Activated T-cell treated with anti-CD3 and anti-CD28 coated beads for 24 hours (primary cell): Measurements from ENCODE around the gene MTAP.

Experiments used
- DNase-seq: peaks from one replicate; pipeline ENCODE4 v3.0.0-alpha.2; 2020; ENCODE audit warnings: low read depth

The MTAP gene

GRCh38 chr9:21853414-21853813, 51.0 kb downstream of the MTAP start:
- DNase-seq: no peak

GRCh38 chr9:21854119-21854518, 51.7 kb downstream of the MTAP start:
- no peak for DNase-seq

- no peak for DNase-seq
Observed at GRCh38 chr9:21854594-21854993, 52.2 kb downstream of the MTAP start.

DNA sequence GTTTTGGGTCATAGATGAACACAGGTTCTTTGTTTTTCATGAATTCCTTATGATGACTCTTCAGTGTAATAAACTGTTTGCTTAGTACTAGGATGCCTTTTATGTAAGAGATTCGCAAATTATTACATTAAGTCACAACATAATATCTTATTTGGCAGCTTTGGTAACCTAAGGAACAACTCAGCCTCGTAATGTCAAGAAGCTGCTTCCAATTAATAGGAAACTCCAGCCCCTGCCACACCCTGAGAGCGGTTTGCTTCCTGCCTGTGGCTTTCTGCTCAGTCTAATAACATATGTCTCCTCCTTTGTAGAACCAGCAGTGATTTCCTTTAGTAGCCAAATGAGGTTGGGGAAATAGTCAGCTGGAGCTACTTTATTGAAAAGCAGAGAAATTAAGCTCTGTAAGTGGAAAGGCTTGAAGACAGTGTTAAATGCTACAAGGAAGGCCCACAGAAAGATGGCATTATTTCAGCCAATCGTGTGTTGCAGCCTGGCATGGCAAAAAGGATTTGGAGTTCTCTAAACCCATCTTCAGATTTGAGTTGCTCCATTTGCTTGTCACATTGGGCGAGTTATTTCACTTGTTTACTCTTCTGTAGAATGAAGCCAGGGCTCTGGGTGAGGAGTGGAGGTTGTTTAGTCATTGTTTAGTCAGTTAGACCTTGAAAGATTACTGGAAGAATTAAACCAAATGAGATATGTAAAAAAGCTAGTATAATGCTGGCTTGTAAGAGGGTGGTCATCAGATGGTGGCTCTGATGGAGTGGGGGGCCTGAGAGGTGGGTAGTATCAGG, 54.1 kb downstream of the MTAP start:
- DNase-seq: no peak

GRCh38 chr9:21862871-21863270, 60.4 kb downstream of the MTAP start:
- DNase-seq: no peak

GRCh38 chr9:21864505-21864904, 62.1 kb downstream of the MTAP start:
- no peak for DNase-seq

DNA sequence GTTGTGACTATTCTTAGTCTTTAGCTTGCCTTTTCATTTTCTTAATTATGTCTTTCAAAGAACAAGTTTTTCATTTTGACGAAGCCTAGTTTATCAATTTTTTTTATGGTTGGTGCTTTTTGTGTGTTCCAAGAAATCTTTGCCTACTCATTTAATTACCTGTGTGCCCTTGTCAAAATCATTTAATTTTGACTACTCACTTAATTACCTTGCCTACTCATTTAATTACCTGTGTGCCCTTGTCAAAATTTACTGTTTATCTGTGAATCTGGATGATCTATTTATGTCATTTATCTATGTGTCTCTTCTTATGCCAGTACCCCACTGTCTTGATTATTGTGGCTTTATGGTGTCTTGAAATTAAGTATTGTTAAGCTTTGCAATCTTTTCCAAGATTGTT, 63.9 kb downstream of the MTAP start:
- DNase-seq: no peak

DNA sequence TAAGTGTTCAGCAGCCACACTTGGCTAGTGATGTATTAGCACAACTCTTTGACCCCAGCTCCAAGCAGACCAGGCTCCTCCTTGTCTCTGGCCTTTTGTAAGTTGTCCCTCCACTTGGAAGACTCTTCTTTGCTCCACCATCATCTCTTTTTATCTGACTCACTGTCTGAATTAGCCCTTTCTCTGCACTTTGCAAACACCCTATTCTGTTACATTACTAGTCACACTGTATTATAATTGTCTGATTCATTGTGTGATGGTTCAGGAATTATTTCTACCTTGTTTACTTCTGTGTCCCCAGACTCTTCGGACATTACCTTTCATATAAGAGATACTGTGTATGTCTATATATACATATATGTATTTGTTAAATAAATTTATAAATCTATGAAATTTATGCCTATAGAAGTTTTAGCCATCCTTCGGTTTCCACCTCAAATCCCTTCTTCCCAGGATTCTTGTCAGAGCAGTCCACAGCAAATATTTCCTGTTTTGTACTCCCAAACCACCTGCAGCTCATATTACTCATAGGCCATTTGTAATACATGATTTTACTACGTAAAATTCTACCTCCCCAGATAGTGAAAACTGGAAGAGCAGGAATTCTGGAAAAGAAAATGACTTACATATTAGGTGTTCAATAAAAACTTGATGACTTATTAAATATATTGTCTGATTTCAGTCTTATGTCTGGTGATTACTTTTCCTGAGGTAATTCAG, 69.0 kb downstream of the MTAP start:
- DNase-seq: no peak

- DNase-seq: no peak
Observed at GRCh38 chr9:21872696-21873095, 70.3 kb downstream of the MTAP start.

DNA sequence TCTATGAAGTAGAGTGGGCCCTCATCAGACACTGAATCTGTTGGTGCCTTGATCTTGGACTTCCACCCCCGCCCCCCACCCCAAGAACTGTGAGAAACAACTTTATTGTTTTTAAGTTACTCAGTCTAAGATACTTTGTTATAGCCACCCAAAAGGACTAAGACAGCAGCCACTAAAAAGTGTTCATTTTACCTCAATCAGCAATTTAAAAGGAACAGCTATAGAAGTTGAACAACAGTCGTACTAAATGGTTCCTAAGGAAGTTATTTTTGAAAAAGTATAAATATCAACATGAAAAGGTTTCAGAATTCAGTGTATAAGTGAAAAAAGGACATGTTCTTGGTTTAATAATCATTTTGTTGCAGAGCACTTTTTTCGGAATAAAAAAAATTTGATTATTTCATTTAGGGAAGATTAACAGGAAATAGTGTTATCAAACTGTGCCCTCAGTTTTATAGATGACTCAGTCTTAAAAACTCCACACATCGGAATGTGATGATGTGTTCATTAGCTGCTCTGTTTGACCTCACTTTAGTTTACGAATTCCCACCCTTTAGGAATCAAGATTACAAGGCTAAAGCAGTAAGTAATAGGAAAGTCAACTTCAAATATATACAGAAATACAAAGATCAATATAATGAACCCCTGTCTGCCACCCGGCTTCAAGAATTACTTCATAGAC, 71.2 kb downstream of the MTAP start:
- no peak for DNase-seq

GRCh38 chr9:21875893-21876292, 73.5 kb downstream of the MTAP start:
- DNase-seq: no peak

GRCh38 chr9:21883642-21884041, 81.2 kb downstream of the MTAP start:
- no peak for DNase-seq

DNA sequence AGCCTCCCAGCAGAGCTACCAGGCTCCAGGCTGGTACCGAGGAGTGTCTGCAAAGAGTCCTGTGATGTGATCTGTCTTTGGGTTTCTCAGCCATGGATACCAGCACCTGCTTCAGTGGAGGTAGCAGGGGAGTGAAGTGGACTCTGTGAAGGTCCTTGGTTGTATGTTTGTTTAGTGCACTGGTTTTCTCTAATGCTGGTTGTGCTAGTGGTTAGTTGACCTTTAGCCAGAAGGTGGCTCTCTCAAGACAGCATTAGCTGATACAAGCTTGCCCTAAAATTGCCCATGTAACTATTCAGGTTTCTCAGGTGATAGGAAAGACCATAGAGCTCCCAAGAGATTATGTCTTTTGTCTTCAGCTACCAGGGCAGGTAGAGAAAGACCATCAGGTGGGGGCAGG, 87.2 kb downstream of the MTAP start:
- DNase-seq: no peak

DNA sequence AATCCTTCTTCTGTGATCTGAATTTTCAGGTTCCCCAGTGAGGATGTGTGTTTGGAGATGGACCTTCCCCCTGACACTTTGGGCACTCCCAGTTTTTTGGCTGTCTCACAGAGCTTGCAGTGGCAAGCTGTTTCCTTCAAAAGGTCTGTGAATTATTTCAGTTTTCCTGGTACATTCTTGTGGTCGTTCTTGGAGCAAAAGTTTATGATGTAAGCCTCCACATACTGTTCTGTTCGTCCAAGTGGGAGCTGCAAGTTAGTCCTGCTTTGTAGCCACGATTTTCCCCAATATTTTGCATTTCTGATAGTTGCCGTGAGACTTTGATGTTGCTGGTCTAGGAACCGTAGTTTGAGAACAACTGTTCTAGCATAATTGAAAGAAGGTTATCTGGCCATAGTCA, 88.3 kb downstream of the MTAP start:
- no peak for DNase-seq

DNA sequence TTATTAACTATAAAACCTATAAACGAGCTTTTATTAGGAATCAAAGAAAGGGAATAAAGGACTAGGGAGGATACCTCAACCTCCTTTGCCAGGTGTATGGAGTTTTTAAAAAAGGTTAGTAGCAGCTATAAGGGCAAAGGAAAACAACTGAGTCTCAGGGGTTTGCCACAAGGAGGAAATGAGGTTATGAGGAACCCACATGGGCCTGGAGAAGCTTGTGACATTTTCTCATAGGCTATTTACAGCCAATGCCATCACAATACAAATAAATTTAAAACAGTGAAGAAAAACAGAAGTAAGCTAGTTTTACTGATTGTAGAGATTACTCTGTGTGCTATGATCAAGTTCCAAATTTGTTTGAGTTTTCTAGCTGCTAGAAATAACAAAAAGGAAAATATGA, 99.1 kb downstream of the MTAP start:
- no peak for DNase-seq

- DNase-seq: no peak
Observed at GRCh38 chr9:21902136-21902535, 99.7 kb downstream of the MTAP start.

DNA sequence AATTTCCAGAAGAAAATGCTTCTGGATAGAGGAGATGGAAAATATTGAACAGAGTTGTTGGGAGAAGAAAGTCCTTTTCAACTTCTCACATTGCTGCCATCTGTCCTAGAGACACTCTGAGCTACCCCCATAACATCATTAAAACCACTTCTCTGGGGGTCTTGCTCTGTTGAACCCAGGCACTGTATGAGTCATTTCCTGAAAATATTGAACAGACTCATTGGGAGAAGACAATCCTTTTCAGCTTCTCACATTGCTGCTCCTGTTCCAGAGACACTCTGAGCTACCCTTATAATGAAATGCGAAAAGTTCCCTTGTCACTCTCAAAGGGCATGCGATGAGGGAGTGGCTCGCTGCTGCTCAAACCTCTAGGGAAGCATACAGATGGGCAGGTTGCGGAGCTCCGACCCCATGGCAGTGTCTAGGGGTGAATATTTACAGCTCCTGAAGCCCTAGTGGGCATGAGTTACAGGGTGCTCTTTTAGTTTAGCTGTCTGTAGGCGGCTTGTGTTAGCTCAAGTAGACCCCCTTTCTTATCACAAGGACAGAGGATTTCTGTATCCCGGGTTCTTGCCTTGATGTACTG, 101.0 kb downstream of the MTAP start:
- no peak for DNase-seq

GRCh38 chr9:21904371-21904770, 101.9 kb downstream of the MTAP start:
- no peak for DNase-seq

GRCh38 chr9:21904776-21905175, 102.3 kb downstream of the MTAP start:
- no peak for DNase-seq

GRCh38 chr9:21906213-21906612, 103.8 kb downstream of the MTAP start:
- no peak for DNase-seq

- no peak for DNase-seq
Observed at GRCh38 chr9:21906881-21907280, 104.4 kb downstream of the MTAP start.
